Measurements from ENCODE around the gene PNPLA8.

GRCh38 chr7:108569381-108570145, 43.6 kb upstream of the PNPLA8 start, which contains the start of the genes DNAJB9 and THAP5:
- TF ChIP-seq CTCF (IDR thresholded peaks at IDR 0.05; ENCODE audit: insufficient read depth, low read depth, low read length) (no peak), EZH2 (IDR thresholded peaks at IDR 0.05; ENCODE audit: insufficient read depth, low read length) (no peak)
